Inflammatory macrophage treated with lipopolysaccharide for 1 hour (primary cell): ENCODE results near the gene CHCHD5.

Experiments
- DNase-seq, 2 donors: peaks; one replicate each; pipeline ENCODE4 v3.0.0-alpha.2; 2020 to 2022

The CHCHD5 gene

GRCh38 chr2:112626604-112627059 lies 42.2 kb downstream of the CHCHD5 start:
- DNase-seq: peak; percentile 38 to 43

GRCh38 chr2:112627060-112628040 lies 42.9 kb downstream of the CHCHD5 start:
- peak; percentile 74 to 77 for DNase-seq

- DNase-seq: no peak
Measured at GRCh38 chr2:112629224-112629623, 44.8 kb downstream of the CHCHD5 start.

- no peak for DNase-seq
Measured at GRCh38 chr2:112629823-112630222, 45.4 kb downstream of the CHCHD5 start.

GRCh38 chr2:112630268-112630667 lies 45.9 kb downstream of the CHCHD5 start:
- DNase-seq: no peak

- DNase-seq: no peak
Measured at GRCh38 chr2:112633708-112634107, 49.3 kb downstream of the CHCHD5 start.

GRCh38 chr2:112634153-112634873 lies 49.9 kb downstream of the CHCHD5 start:
- no peak for DNase-seq

- no peak for DNase-seq
Measured at GRCh38 chr2:112634874-112635157, 50.4 kb downstream of the CHCHD5 start.

- no peak for DNase-seq
Measured at GRCh38 chr2:112636605-112637288, 52.3 kb downstream of the CHCHD5 start.

- no peak for DNase-seq
Measured at GRCh38 chr2:112637289-112637660, 52.9 kb downstream of the CHCHD5 start.
